ENCODE data around the gene KRT38.
"Not testable (repeated sequence)": the region's sequence is repeated elsewhere in the genome, so short reads cannot be mapped to it uniquely, and the experiment has no call there.

The KRT38 gene

DNA sequence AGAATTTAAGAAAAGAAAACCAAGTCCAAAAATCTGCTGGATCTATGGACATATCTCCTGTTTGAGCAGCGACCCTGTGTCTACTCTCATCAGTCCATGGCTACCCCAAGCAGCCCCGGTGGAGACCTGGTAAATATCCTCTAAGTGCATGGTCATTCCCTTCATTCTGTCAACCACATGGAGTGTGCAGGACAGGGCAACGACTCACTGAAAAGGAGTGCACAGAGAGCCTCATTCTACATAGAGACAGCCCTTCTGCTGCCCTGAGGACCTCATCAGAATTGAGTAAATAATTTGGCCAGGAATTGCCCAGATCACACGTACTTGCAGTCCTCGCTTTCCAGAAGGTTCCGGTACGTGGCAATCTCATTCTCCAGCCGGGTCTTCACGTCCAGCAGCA is 3.0 kb downstream of the KRT38 start:
- DNase-seq (ENCODE audit: insufficient read length, low spot score) = no peak
- no peak for FAIRE-seq
- TF ChIP-seq, protein P1, sequence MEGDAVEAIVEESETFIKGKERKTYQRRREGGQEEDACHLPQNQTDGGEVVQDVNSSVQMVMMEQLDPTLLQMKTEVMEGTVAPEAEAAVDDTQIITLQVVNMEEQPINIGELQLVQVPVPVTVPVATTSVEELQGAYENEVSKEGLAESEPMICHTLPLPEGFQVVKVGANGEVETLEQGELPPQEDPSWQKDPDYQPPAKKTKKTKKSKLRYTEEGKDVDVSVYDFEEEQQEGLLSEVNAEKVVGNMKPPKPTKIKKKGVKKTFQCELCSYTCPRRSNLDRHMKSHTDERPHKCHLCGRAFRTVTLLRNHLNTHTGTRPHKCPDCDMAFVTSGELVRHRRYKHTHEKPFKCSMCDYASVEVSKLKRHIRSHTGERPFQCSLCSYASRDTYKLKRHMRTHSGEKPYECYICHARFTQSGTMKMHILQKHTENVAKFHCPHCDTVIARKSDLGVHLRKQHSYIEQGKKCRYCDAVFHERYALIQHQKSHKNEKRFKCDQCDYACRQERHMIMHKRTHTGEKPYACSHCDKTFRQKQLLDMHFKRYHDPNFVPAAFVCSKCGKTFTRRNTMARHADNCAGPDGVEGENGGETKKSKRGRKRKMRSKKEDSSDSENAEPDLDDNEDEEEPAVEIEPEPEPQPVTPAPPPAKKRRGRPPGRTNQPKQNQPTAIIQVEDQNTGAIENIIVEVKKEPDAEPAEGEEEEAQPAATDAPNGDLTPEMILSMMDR (IDR thresholded peaks at IDR 0.05; ENCODE audit: insufficient read depth, missing control alignments) = no peak

DNA sequence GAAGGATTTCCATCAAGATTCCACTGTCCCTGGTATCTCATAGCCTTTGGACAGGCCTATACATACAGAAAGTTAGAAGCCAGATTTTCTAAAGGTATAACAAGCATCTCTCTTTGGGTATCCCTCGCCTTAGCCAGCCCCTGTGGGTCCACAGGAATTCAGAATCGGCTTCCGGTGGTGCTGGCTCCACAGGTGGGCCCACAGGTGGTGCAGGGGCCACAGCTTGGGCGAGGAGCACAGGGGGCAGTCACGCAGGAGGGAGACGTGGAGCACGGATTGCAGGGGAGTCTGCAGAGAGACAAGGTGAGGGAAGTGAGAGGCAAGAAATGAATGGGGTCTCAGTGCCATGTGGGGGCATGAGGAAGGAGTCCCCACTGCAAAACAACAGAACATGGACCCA is 3.5 kb downstream of the KRT38 start:
- FAIRE-seq (no peak), DNase-seq (ENCODE audit: insufficient read length, low spot score) (no peak)
- TF ChIP-seq, protein P1 (IDR thresholded peaks at IDR 0.05; ENCODE audit: insufficient read depth, missing control alignments) = no peak

DNA sequence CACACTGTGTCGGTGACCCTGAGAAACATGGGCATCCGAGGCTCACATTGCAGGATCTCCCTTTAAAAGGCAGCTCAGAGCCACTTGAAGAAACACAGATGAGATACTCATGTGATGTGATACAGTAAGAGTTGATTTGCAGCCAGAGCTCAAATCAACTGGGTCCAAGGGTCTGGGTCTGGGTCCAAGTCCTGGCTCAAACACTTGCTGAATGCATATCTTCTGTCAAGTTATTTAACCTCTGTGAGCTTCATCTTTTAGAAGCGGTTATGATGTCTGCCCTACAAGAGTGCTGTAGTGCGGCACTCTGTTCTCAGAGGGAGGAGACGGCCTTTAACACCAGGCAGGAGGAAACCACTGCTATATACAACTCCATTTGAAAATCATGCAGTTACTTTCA is 6.4 kb downstream of the KRT38 start:
- no peak for FAIRE-seq
- TF ChIP-seq, protein P1 (IDR thresholded peaks at IDR 0.05; ENCODE audit: insufficient read depth, missing control alignments) = no peak
- DNase-seq (ENCODE audit: insufficient read length, low spot score) = no peak

DNA sequence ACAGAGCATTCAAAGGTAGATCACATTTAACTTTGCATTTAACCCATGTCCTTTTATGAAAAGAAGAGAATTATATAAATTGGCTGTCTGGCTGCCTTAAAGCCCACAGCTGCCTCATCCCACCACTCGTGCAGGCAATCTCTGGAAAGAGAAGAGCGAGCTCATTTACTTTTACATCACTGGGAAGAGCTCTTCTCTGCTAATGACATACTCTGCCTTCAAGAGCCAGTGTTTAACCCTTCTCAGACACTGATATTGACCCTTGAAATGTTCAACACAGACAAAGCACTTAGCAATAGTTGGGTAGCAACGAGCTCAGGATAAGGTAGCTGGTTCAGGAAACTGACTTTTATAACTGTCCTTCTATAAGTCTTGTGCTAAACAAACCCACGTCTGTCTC is 6.8 kb downstream of the KRT38 start:
- no peak for DNase-seq (ENCODE audit: insufficient read length, low spot score)
- TF ChIP-seq, protein P1 (IDR thresholded peaks at IDR 0.05; ENCODE audit: insufficient read depth, missing control alignments) = no peak
- no peak for FAIRE-seq

DNA sequence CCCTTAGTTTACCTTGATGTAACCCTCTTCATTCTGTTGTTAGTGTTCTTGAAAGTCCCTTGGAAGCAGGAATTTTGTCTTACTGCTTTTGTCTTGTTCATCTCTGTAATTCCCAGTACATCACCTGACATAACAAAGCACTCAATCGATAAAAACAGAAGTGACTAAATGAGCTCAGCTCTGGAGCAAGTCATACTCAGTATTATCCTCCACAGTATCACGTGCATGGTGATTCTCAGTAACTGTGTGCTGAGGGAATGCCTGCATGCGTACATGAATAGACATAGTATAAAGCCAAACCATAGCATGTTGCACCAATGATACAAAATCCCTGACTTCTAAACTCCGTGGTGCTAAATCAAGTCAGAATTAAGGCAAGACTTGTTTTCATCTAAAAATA is 7.2 kb downstream of the KRT38 start:
- TF ChIP-seq, protein P1 (IDR thresholded peaks at IDR 0.05; ENCODE audit: insufficient read depth, missing control alignments) = no peak
- no peak for DNase-seq (ENCODE audit: insufficient read length, low spot score)
- no peak for FAIRE-seq

DNA sequence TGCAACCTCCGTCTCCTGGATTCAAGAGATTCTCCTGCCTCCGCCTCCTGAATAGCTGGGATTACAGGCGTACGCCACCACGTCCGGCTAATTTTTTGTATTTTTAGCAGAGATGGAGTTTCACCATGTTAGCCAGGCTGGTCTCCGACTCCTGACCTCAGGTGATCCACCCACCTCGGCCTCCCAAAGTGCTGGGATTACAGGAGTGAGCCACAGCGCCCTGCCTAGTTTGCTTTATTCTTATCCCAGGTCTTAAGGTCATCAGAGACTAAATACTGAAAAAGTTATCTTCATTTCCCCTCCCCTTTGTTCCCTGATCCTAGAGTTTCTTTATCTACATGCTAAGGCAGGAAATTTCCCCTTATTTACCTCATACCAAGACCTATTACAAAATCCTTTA is 10.4 kb downstream of the KRT38 start:
- not testable (repeated sequence) for DNase-seq (ENCODE audit: insufficient read length, low spot score); FAIRE-seq

DNA sequence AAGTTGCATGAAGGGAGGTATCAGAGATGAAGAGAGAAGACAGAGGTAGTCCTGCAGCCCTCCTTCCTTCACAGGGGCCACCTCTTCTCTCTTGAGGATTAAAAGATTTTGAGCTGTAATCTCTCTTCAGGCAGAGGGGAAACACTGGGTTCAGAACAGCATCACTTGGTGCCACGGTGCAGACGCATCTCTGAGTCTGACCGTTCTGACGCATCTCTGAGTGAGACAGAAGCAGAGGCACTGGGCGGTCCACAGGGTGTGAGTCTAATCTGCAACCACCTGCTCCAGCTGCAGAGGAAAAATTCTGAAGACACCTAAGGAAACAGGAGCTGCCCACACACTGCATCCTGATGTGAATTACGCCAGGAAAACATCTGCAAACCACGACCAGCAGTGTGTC is 11.1 kb downstream of the KRT38 start:
- DNase-seq (ENCODE audit: insufficient read length, low spot score) = no peak
- TF ChIP-seq, protein P1 (IDR thresholded peaks at IDR 0.05; ENCODE audit: insufficient read depth, missing control alignments) = no peak
- FAIRE-seq = no peak

DNA sequence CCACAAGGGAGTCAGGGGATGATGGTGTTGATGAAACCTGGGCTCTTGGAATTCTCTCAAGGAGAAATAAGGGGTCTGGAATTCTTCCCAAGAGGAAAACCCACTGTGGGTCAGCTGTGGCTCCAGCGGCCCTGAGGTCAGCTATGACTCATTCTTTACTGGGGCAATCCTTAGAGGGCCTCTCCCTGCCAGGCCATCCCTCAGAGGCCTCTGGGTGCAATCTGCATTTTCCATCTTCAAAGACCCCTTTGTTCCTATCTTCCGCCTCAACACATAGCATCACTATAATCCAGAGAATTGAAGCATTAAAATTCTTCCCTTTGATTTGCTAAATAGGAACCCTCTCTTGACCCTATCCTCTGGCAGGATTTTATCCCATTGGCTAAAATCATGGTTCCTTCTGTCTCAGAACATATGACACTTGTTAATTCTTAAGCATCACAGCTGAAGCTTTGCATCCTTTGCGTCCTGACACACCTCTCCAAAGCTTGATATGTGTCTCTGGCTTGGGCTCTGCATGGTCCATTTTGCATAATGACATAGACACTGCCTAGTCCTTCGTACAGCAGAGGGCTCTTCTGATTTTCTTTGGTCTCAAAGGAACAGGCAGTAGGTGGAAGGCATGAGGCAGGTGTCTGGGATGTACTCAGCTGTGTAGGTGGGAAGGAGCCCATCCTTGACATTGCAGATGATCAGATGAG is 12.0 kb downstream of the KRT38 start:
- DNase-seq (ENCODE audit: insufficient read length, low spot score) (no peak), FAIRE-seq (no peak)
- TF ChIP-seq, protein P1 (IDR thresholded peaks at IDR 0.05; ENCODE audit: insufficient read depth, missing control alignments) = no peak

All from D721Med (cell line).